Astrocyte (in vitro differentiated cells and primary cell): ENCODE data around the gene BICRAL. TPM values are rescaled to one million over a fixed set of nuclear protein-coding genes. Genes with fewer than 3 reads are reported as not detected.
A peak's percentile ranks its signal among the peaks of the same experiment; 100 is the strongest.

ENCODE experiments used
- DNase-seq: peaks from one replicate; pipeline ENCODE4 v3.0.0-alpha.2; 2010; ENCODE audit warnings: low read depth
- FAIRE-seq: peaks from 2 replicates; lab custom pipeline; 2011; peaks lifted over from hg19 to GRCh38; lab: Jason Lieb, UNC
- H2AFZ ChIP-seq: 2 replicates; pipeline ENCODE4 v1.6.0; 2012; ENCODE audit warnings: low read depth, low read length, inconsistent platforms
- H3K27ac ChIP-seq: 2 replicates; pipeline ENCODE4 v1.5.1; 2011; ENCODE audit warnings: low read depth, low read length, inconsistent platforms
- H3K27me3 ChIP-seq: 2 replicates; pipeline ENCODE4 v1.6.0; 2011; ENCODE audit warnings: low read length, inconsistent platforms; ENCODE audit not compliant: insufficient read depth
- H3K36me3 ChIP-seq: 2 replicates; pipeline ENCODE4 v1.5.1; 2011; ENCODE audit warnings: low read length, inconsistent platforms; ENCODE audit not compliant: insufficient read depth
- H3K4me1 ChIP-seq: 2 replicates; pipeline ENCODE4 v1.5.1; 2011; ENCODE audit warnings: low read length, inconsistent platforms; ENCODE audit not compliant: insufficient read depth
- H3K4me2 ChIP-seq: 2 replicates; pipeline ENCODE4 v1.6.0; 2012; ENCODE audit warnings: low read length, inconsistent platforms
- H3K4me3 ChIP-seq: 2 replicates; pipeline ENCODE4 v1.5.1; 2011; ENCODE audit warnings: low read depth, mild to moderate bottlenecking, low read length, inconsistent platforms; ENCODE audit not compliant: insufficient read depth
- H3K79me2 ChIP-seq: 2 replicates; pipeline ENCODE4 v1.6.0; 2012; ENCODE audit warnings: mild to moderate bottlenecking, low read length, inconsistent platforms; ENCODE audit not compliant: insufficient read depth
- H3K9ac ChIP-seq: 2 replicates; pipeline ENCODE4 v1.6.0; 2012; ENCODE audit warnings: mild to moderate bottlenecking, low read length, inconsistent platforms
- H3K9me3 ChIP-seq: 2 replicates; pipeline ENCODE4 v1.5.1; 2012; ENCODE audit warnings: low read depth, mild to moderate bottlenecking, low read length, inconsistent platforms; ENCODE audit not compliant: insufficient read depth
- H4K20me1 ChIP-seq: 2 replicates; pipeline ENCODE4 v1.6.0; 2012; ENCODE audit warnings: low read length, inconsistent platforms; ENCODE audit not compliant: insufficient read depth
- H3K27ac Mint-ChIP-seq: one replicate; pipeline ENCODE4 v1.8.0; 2021; ENCODE audit warnings: mild to moderate bottlenecking, mixed read lengths; ENCODE audit not compliant: unreplicated experiment
- H3K27me3 Mint-ChIP-seq: one replicate; pipeline ENCODE4 v1.8.0; 2021; ENCODE audit warnings: low read depth, mixed read lengths; ENCODE audit not compliant: unreplicated experiment
- H3K36me3 Mint-ChIP-seq: one replicate; pipeline ENCODE4 v1.8.0; 2021; ENCODE audit warnings: low read depth, mixed read lengths; ENCODE audit not compliant: unreplicated experiment
- H3K4me1 Mint-ChIP-seq: one replicate; pipeline ENCODE4 v1.8.0; 2021; ENCODE audit warnings: low read depth, mixed read lengths; ENCODE audit not compliant: unreplicated experiment
- H3K4me3 Mint-ChIP-seq: one replicate; pipeline ENCODE4 v1.8.0; 2021; ENCODE audit warnings: mild to moderate bottlenecking, moderate library complexity, mixed read lengths; ENCODE audit not compliant: unreplicated experiment
- H3K9me3 Mint-ChIP-seq: one replicate; pipeline ENCODE4 v1.8.0; 2021; ENCODE audit warnings: mild to moderate bottlenecking, mixed read lengths; ENCODE audit not compliant: unreplicated experiment
- CTCF ChIP-seq: IDR thresholded peaks from 2 replicates; pipeline ENCODE4 v1.5.1; 2011; ENCODE audit warnings: low read depth, mild to moderate bottlenecking, inconsistent platforms, low read length, moderate library complexity; ENCODE audit not compliant: insufficient read depth
- EZH2 ChIP-seq: IDR thresholded peaks from 2 replicates; pipeline ENCODE4 v1.6.1; 2012; ENCODE audit warnings: mild to moderate bottlenecking, low read length, inconsistent platforms; ENCODE audit not compliant: insufficient read depth
- total RNA-seq: library from RNA; stranded (reverse); gene quantifications from 2 replicates; pipeline ENCODE4 v1.2.1, GENCODE V29; 2021

Gene BICRAL
- total RNA-seq, 1 donor from 2014 or later: 5.9 TPM

- FAIRE-seq: no peak
- H3K4me1 Mint-ChIP-seq: peaks cover 12% of the 10 kb centered on the region
- H3K27ac Mint-ChIP-seq: peak overlapping the region; percentile 99
- H3K27me3 ChIP-seq: no peaks in the 10 kb centered on the region
- H3K9ac ChIP-seq: peak overlapping the region; percentile 100
- H3K27ac ChIP-seq: peak overlapping the region; percentile 99
- no peaks in the 10 kb centered on the region for H3K27me3 Mint-ChIP-seq
- peak overlapping the region; percentile 97 for H3K4me3 Mint-ChIP-seq
- no peak for DNase-seq
- peaks cover 16% of the 10 kb centered on the region for H4K20me1 ChIP-seq
- peaks cover 56% of the 10 kb centered on the region for H3K79me2 ChIP-seq
- H3K4me3 ChIP-seq: peak overlapping the region; percentile 94
- no peaks in the 10 kb centered on the region for H3K36me3 ChIP-seq
- H3K9me3 ChIP-seq: no peaks in the 10 kb centered on the region
- peak overlapping the region; percentile 91 for H3K4me2 ChIP-seq
- no peaks in the 10 kb centered on the region for H3K36me3 Mint-ChIP-seq
- no peaks in the 10 kb centered on the region for H3K9me3 Mint-ChIP-seq
- H3K4me1 ChIP-seq: peaks cover 11% of the 10 kb centered on the region
- TF ChIP-seq EZH2 (no peak), CTCF (no peak)
- peak overlapping the region; percentile 59 for H2AFZ ChIP-seq
These were observed 2.2 kb downstream of the BICRAL start for GRCh38 chr6:42783876-42784642.

- no peak for DNase-seq
- no peaks in the 10 kb centered on the region for H3K36me3 Mint-ChIP-seq
- peaks cover 12% of the 10 kb centered on the region for H3K4me1 Mint-ChIP-seq
- H3K27ac ChIP-seq: no peak overlapping the region
- peak overlapping the region; percentile 97 for H3K4me3 Mint-ChIP-seq
- no peak overlapping the region for H2AFZ ChIP-seq
- H3K27me3 Mint-ChIP-seq: no peaks in the 10 kb centered on the region
- no peaks in the 10 kb centered on the region for H3K36me3 ChIP-seq
- peak overlapping the region; percentile 91 for H3K4me2 ChIP-seq
- H3K4me3 ChIP-seq: peak overlapping the region; percentile 94
- H3K4me1 ChIP-seq: peaks cover 11% of the 10 kb centered on the region
- H3K9me3 Mint-ChIP-seq: no peaks in the 10 kb centered on the region
- peaks cover 60% of the 10 kb centered on the region for H3K79me2 ChIP-seq
- peaks cover 23% of the 10 kb centered on the region for H4K20me1 ChIP-seq
- FAIRE-seq: no peak
- H3K9ac ChIP-seq: peak overlapping the region; percentile 100
- TF ChIP-seq CTCF (no peak), EZH2 (no peak)
- peak overlapping the region; percentile 99 for H3K27ac Mint-ChIP-seq
- no peaks in the 10 kb centered on the region for H3K9me3 ChIP-seq
- H3K27me3 ChIP-seq: no peaks in the 10 kb centered on the region
These were observed 3.1 kb downstream of the BICRAL start for GRCh38 chr6:42784717-42785498.
